ENCODE measurements around the gene EEA1. TPM values are rescaled to one million over a fixed set of nuclear protein-coding genes. Genes with fewer than 3 reads are reported as not detected.

Gene EEA1
- total and polyA plus RNA-seq, 7 donors, result 4.1 to 51.8 (median 27.7) TPM

DNA sequence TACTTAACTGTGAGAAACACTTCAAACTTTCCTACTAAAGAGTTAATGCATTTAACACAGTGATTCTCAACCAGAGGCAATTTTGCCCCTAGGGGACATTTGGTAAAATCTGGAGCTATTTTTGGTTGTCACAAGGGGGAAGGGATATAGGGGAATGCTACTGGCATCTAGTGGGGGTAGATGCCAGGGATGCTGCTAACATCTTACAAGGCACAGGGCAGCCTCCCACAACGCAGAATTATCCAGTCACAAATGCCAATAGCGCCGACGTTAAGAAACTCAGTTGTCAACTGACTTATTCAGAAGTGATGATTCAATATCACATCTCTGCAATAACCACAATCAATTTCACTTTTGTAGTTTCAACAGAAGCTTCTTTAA, 2.0 kb downstream of the EEA1 start:
- ATAC-seq (peak in 3 of 4 donors; percentile 14 to 42 (median 28)), DNase-seq (peak in 1 of 2 donors; percentile 21)
- Histone ChIP-seq H3K9me3 (no peaks in the 10 kb centered on the region), H3K4me3 (peak overlapping the region; percentile 94), H3K27ac (peak overlapping the region; percentile 94), H3K27me3 (ENCODE audit: insufficient read depth in 3 of 3, low read length in 2 of 3) (no peaks in the 10 kb centered on the region), H3K4me1 (peaks cover 47% of the 10 kb centered on the region), H3K36me3 (ENCODE audit: insufficient read depth in 1 of 2, low read depth in 1 of 2) (no peaks in the 10 kb centered on the region)
- TF ChIP-seq CTCF (IDR thresholded peaks at IDR 0.05), result peak; percentile 26
- 2 to 15% (median 4%) methylated on average over 4 of the region's 4 CpGs for WGBS, 3 donors
- intact Hi-C loops (cut with DNase I), result loop anchor here (5.0 kb wide), 2 partner anchors 140 to 145 kb away; no protein-coding TSS in a partner anchor

DNA sequence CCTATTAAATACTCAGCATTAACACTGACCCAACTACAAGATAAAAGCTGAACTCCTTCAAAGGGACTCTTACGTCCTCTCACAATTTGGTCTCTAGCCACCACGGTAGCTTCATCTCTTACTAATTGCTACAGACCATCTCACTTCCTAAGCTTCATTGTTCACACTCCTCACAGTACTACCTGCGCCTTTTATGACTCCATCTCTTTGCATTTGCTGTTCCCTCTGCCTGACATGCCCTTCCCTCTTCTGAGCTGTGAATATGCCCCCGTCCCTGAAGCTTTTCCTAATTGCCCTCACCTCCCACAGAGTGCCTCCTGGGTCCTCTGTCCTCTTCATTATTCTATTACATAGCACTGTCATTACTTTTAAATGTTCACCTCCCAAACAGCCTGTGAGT, 2.5 kb downstream of the EEA1 start:
- peak overlapping the region; percentile 94 for H3K27ac ChIP-seq
- no peak for DNase-seq
- no peaks in the 10 kb centered on the region for H3K36me3 ChIP-seq (ENCODE audit: insufficient read depth in 1 of 2, low read depth in 1 of 2)
- 53 to 69% (median 59%) methylated on average over 4 of the region's 4 CpGs for WGBS, 3 donors
- TF ChIP-seq CTCF (IDR thresholded peaks at IDR 0.05), result no peak
- H3K4me1 ChIP-seq, result peaks cover 48% of the 10 kb centered on the region
- no peak for ATAC-seq
- H3K9me3 ChIP-seq, result no peaks in the 10 kb centered on the region
- H3K4me3 ChIP-seq, result peak overlapping the region; percentile 94
- intact Hi-C loops (cut with DNase I), result loop anchor here (5.0 kb wide), 2 partner anchors 139 to 144 kb away; no protein-coding TSS in a partner anchor
- H3K27me3 ChIP-seq (ENCODE audit: insufficient read depth in 3 of 3, low read length in 2 of 3), result no peaks in the 10 kb centered on the region

DNA sequence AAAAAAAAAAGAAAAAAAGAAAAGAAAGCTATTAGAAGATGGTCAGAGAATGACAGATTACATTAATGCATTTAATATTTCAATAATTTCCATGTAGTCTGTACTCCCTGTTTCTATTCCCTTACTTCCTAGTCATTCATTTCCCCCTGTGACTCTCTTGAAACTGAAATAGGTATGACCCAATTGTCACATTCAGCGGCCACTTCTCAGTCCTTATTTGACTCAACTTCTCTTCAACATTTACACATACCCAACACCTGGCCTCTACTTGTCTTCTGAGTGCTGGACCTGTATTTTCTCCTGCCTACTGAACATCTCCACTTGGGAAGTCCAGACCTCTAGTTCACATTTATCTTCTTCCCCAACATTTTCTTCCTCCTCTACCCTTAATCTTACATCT, 7.2 kb downstream of the EEA1 start:
- DNase-seq (no peak), ATAC-seq (peak; percentile 83 to 89 (median 86))
- peaks cover 33% of the 10 kb centered on the region for H3K4me1 ChIP-seq
- no peak overlapping the region for H3K27ac ChIP-seq
- intact Hi-C loops (cut with DNase I), result no loop called here
- H3K9me3 ChIP-seq, result no peaks in the 10 kb centered on the region
- no peaks in the 10 kb centered on the region for H3K36me3 ChIP-seq (ENCODE audit: insufficient read depth in 1 of 2, low read depth in 1 of 2)
- no peak for TF ChIP-seq CTCF (IDR thresholded peaks at IDR 0.05)
- no peaks in the 10 kb centered on the region for H3K27me3 ChIP-seq (ENCODE audit: insufficient read depth in 3 of 3, low read length in 2 of 3)
- H3K4me3 ChIP-seq, result no peak overlapping the region
- 38 to 51% (median 48%) methylated on average over 1 of the region's 1 CpG for WGBS, 3 donors

DNA sequence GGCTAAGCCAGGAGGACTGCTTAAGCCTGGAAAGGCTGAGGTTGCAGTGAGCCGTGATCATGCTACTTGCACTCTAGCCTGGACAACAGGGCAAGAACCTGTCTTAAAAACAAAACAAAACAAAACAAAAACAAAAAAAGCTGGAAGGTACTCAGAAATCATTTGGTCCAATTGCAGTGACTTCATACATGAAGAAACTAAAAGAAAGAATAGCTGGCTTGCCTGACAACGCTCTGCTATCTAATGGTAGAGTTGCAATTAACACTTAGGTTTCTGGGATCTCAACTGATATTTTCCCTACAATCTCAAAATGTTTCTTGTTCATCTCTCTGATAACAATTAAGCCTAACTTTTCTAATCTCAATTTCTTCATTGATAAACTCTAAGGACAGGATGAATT, 13.7 kb downstream of the EEA1 start:
- H3K9me3 ChIP-seq, result no peaks in the 10 kb centered on the region
- no peaks in the 10 kb centered on the region for H3K27me3 ChIP-seq (ENCODE audit: insufficient read depth in 3 of 3, low read length in 2 of 3)
- peak overlapping the region; percentile 17 for H3K27ac ChIP-seq
- 46 to 76% (median 48%) methylated on average over 2 of the region's 2 CpGs for WGBS, 3 donors
- H3K36me3 ChIP-seq (ENCODE audit: insufficient read depth in 1 of 2, low read depth in 1 of 2), result no peaks in the 10 kb centered on the region
- TF ChIP-seq CTCF (IDR thresholded peaks at IDR 0.05), result no peak
- ATAC-seq (peak in 1 of 4 donors; percentile 41), DNase-seq (no peak)
- intact Hi-C loops (cut with DNase I), result no loop called here
- H3K4me1 ChIP-seq, result peaks cover 37% of the 10 kb centered on the region
- H3K4me3 ChIP-seq, result no peak overlapping the region

DNA sequence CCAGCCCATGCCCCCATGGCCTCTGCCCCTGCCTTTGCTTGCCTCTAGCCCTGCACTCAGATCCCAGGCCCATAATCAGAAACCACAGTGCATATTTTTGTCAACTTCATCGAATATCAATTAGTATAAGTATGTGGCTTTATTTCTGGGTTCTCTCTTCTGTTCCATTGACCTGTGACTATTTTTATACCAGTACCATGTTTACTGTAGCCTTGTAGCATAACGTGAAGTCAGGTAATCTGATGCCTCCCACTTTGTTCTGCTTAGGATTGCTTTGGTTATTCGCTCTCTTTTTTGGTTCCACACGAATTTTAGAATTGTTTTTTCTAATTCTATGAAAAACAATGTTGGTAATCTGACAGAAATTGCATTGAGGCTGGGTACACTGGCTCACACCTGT, 14.9 kb downstream of the EEA1 start:
- intact Hi-C loops (cut with DNase I), result no loop called here
- 29 to 50% (median 34%) methylated on average over 4 of the region's 4 CpGs for WGBS, 3 donors
- H3K27me3 ChIP-seq (ENCODE audit: insufficient read depth in 3 of 3, low read length in 2 of 3), result no peaks in the 10 kb centered on the region
- peak in 3 of 4 donors; percentile 47 to 73 (median 51) for ATAC-seq
- H3K4me1 ChIP-seq, result peaks cover 37% of the 10 kb centered on the region
- H3K27ac ChIP-seq, result peak overlapping the region; percentile 67
- peaks cover 3% of the 10 kb centered on the region for H3K9me3 ChIP-seq
- no peak overlapping the region for H3K4me3 ChIP-seq
- TF ChIP-seq CTCF (IDR thresholded peaks at IDR 0.05), result no peak
- no peak for DNase-seq
- no peaks in the 10 kb centered on the region for H3K36me3 ChIP-seq (ENCODE audit: insufficient read depth in 1 of 2, low read depth in 1 of 2)

Measured in psoas muscle (tissue), 8 donors.